ENCODE results near the gene NDUFAF8.

- TF ChIP-seq CTCF (conservative IDR thresholded peaks at IDR 0.05) (no peak), ZFX (IDR thresholded peaks at IDR 0.05) (no peak)
Observed at GRCh38 chr17:81200201-81200600, 38.9 kb upstream of the NDUFAF8 start.
